ENCODE data around the gene PTPRK. TPM values are rescaled to one million over a fixed set of nuclear protein-coding genes. Genes with fewer than 3 reads are reported as not detected.

Gene PTPRK
- total RNA-seq = 29.4 and 44.0 TPM in 2 replicates

GRCh38 chr6:128520436-128521281 lies at the start of gene PTPRK:
PTPRK (minus strand) TSS chr6:128520599; CDS start chr6:128520358, 241 bp downstream.

